ENCODE measurements around the gene KIRREL3.
"Not testable (repeated sequence)": the region's sequence is repeated elsewhere in the genome, so short reads cannot be mapped to it uniquely, and the experiment has no call there.

KIRREL3 gene

GRCh38 chr11:126404367-126404766 is 596.2 kb downstream of the KIRREL3 start:
- DNase-seq (ENCODE audit: low read depth in 2 of 2), result no peak

GRCh38 chr11:126403658-126404057 is 596.9 kb downstream of the KIRREL3 start:
- DNase-seq (ENCODE audit: low read depth in 2 of 2), result no peak

DNA sequence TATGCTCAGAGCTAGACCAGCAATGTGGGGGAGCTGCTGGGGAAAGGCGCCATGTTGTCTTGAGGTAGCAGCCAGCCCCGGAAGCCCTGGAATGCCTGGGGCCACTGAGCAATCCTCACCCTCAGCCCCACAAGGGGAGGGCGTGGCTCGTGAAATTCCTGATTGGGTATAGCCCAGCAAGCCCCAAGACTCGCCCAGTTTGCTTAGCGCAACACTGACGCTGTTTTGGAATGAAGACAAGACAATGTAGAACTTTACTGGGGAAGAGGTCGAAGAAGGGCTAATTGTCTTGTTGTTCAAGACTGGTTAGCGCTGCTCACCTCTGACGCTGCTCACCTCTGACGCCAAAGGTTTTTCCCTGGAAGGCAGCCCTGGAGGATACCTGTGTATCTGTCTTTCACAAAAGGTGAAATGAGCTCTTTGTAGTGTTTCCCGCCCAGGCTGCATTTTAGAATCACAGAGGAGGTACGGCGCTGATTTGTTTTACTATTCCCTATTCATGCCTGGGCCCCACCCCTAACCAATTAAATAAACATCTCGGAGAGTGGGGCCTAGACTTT is 597.5 kb downstream of the KIRREL3 start:
- no peak for DNase-seq (ENCODE audit: low read depth in 2 of 2)

DNA sequence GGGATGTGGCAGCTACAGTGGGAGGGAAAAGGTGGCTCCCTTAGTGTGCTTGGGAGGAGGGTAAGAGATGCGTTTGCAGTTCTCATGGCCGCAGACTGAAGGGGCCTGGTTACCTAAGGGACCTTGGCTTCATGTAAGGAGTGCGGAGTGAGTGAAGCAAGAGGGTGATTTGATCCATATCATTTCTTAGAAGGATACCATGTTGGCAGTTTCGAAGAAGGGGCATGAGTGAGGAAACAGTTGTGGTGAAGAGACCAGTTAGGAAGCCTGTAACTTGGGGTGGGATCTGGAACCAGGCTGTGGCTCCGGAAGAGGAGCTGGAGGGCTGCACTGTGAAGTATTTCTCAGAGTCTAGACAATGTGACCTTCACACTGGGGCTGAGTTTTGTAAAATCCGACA is 600.1 kb downstream of the KIRREL3 start:
- DNase-seq (ENCODE audit: low read depth in 2 of 2), result no peak

DNA sequence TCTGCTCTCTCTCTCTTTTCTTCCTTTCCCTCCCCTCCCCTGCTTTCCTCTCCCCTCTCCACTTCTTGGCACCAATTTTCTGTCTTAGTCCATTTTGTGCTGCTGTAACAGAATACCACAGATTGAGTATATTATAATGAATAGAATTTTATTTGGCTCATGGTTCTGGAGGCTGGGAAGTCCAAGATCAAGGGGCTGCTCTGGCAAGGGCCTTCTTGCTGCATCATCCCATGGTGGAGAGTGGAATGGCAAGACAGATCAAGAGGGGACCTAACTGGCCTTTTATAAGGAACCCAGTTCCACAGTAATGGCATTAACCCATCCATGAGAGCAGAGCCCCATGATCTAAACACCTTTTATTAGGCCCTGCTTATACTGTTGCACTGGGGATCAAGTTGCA is 600.6 kb downstream of the KIRREL3 start:
- no peak for DNase-seq (ENCODE audit: low read depth in 2 of 2)

GRCh38 chr11:126398721-126399120 is 601.8 kb downstream of the KIRREL3 start:
- DNase-seq (ENCODE audit: low read depth in 2 of 2), result no peak

DNA sequence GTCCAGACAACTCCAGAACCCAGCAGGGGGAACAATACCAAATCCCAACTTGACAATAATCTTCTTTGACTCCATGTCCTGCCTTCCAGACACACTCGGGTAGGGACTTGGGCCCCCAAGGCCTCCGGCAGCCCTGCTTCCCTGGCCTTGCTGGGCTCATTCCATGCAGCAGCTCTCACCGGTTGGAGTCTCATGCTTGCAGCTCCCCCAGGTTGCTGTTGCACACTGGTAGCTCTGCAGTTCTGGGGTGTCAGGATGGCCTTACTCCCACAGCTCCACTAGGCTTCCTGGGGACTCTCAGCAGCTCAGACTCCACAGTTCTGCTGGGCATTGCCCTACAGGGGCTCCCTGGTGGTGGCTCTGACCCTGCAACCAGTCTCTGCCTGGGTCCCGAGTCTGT is 602.3 kb downstream of the KIRREL3 start:
- no peak for DNase-seq (ENCODE audit: low read depth in 2 of 2)

GRCh38 chr11:126396965-126397364 is 603.6 kb downstream of the KIRREL3 start:
- DNase-seq (ENCODE audit: low read depth in 2 of 2), result no peak

DNA sequence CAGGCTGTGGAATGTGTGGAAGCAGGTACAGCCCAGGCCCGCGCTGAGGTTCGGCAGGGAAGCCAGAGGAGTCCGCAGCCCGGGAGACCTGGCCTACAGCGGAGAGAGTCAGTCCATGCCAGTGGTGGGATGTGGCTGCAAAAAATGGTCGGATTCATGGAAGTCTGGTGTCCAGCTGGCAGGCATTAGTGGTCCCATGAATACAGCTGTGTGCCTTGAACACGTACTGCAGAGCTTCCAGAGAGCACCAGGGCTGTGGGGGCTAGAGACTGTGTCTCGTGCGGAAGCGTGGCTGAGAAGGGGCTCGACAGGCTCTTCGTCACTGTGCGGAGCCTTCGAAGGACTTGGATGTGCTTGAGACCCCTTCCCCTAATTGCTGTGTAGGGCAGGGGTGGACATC is 604.3 kb downstream of the KIRREL3 start:
- not testable (repeated sequence) for DNase-seq (ENCODE audit: low read depth in 2 of 2)

- not testable (repeated sequence) for DNase-seq (ENCODE audit: low read depth in 2 of 2)
These were observed 604.8 kb downstream of the KIRREL3 start for GRCh38 chr11:126395784-126396183.

- DNase-seq (ENCODE audit: low read depth in 2 of 2), result not testable (repeated sequence)
These were observed 605.9 kb downstream of the KIRREL3 start for GRCh38 chr11:126394634-126395072.

- no peak for DNase-seq (ENCODE audit: low read depth in 2 of 2)
These were observed 606.5 kb downstream of the KIRREL3 start for GRCh38 chr11:126394036-126394435.

- DNase-seq (ENCODE audit: low read depth in 2 of 2), result no peak
These were observed 607.4 kb downstream of the KIRREL3 start for GRCh38 chr11:126393143-126393542.

GRCh38 chr11:126392633-126393013 is 607.9 kb downstream of the KIRREL3 start:
- DNase-seq (ENCODE audit: low read depth in 2 of 2), result no peak

DNA sequence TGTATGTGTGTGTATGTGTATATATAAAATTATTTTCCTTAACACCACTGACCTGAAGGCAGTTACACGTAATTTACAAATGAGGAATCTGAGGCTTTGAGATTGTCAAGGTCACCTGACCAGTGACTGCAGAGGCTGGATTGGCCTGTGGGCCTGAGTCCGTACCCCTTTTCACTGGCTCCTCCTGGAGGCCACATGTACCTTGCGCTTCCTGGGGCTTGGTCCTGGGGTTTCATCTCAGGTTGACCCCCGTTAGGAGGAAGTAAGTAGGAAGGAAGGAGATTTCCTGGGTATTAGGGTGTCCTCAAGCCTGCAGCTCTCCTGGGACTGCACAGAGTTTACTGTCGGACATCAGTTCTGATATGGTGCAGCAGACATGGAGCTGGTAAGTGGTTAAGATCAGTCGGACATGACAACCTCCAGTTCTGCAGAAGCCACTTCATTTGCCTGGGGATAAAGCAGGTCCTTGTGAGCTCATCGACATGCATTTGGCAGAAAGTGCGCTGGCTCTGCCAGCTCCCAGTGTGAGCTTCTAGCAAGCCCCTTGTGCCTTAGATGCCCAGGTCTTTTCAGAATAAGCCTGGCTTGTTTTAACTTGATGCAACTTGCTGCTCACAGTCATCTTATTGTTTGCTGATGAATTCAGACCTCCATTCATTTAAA is 608.5 kb downstream of the KIRREL3 start:
- DNase-seq (ENCODE audit: low read depth in 2 of 2), result no peak

DNA sequence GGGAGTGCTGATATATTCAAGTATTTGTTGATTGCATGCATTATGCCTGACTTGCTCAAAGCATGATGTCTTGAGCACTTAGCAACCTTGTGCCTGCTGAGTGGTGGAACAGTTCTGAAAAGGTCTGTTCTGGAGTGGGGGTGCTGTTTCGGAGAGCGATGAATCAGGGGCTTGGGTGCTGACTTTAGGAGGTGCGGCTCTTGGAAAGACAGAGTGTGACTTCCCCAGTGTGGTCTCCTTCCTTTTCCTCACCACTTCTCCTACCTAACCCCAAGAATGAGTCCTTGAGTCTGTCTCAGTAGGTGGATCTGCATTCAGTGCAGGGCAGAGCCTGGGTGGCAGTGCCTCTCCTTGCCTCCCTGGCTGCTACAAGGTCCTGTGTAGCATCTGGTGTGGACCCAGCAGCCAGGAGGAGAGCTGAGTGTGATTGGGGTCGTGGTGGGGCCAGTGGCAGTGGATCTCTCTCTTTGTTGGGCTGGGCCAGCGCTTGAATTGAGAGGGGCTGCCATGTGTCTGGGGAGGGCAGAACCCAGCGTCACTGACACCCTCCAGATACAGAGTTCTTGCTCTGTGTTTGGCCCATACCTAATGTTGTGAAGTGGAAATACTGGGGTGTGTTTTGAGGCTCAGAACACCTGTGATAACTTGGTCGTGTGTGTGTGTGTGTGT is 609.1 kb downstream of the KIRREL3 start:
- no peak for DNase-seq (ENCODE audit: low read depth in 2 of 2)

DNA sequence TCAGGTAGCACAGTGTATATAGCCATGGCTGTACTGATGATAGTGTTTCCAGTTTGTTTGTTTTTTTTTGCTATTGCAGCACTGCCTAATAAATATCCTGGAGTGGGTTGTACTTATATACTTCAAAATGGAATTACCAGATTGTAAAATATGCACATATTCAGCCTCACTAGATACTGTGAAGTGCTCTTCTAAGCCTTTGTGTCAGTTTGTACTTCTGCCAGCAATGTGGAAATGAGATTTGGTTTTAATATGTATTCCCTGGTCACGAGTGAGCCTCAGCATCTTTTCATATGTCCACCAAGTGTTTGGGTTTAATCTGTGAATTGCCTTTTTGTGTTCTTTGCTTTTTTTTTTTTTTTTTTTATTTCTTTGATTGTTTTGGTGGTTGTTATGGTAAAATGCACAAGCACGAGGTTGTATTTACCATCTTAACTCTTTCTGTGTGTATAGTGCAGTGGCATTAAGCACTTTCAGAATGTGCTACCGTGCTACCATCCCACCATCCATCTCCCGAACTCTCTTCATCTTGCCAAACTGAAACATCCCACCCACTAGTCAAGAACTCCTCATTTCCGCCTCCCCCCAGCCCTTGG is 610.2 kb downstream of the KIRREL3 start:
- no peak for DNase-seq (ENCODE audit: low read depth in 2 of 2)

DNA sequence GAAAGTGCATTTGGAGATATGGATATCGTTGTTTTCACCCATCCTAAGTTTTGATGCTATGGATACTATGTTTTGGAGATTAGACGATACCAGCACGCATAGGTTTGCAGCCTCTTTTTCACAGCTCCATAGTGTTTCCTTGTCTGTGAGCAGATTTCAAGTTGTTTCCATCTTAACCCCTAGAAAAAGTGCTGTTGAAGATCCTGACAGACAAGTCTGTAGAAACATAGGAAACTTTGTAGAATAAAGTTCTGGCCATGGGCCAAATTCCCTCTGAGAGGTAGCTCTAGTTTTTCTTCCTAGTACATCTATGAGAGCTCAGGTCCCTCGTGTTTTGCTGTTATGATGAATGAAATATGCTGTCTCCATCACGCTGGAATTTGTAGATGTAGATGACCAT is 612.7 kb downstream of the KIRREL3 start:
- no peak for DNase-seq (ENCODE audit: low read depth in 2 of 2)

DNA sequence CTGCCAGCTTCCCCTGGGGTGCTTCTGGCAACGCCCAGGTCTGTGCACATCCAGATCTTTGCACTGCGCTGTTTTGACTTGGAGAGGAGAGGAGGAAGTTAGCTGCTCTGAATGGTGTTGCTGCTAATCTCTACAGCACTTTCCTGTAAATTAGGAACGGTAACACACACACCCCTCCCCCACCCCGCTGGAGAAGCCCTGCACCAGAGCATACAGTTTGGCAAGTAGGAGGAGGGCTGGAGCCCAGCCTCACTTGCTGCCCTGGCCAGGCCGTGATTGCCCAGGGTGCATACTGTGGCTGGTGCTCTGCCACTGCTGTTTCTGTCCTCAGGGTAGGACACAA is 613.9 kb downstream of the KIRREL3 start:
- DNase-seq (ENCODE audit: low read depth in 2 of 2), result not testable (repeated sequence)

DNA sequence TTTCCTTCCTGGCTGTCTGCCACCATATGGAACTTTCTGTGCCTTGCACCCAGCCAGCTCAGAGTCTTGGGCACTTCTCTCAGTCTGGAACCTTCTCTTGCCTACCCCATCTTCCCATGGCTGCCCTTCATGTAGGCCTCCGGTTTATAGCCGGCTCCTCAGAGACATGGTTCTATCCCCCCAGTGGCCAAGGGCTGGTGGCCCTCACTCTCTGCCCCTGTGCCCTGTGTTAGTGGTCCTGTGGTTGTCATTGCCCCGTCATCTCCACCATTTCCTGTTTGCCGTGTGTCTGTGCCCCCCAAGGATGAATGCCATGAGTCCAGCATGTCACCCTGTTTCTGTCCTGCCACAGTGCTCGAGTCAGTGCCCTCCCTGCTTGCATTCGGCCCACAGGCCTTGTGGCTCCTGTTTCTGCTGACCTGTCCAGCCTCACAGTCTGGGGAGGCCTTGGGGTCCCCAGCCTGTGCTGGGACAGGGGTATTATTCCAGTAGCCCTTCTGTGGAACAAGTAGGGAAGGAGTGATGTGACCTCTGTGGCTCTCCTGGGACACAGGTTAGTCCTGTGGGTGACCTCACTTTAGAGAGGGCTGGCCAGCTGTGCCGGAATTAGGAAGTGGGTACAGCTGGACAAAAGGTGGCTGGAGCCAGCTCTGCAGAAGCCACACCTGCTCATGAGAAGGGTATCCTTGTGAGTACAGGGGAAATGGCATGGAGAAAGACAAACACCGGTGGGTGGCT is 614.4 kb downstream of the KIRREL3 start:
- no peak for DNase-seq (ENCODE audit: low read depth in 2 of 2)

DNA sequence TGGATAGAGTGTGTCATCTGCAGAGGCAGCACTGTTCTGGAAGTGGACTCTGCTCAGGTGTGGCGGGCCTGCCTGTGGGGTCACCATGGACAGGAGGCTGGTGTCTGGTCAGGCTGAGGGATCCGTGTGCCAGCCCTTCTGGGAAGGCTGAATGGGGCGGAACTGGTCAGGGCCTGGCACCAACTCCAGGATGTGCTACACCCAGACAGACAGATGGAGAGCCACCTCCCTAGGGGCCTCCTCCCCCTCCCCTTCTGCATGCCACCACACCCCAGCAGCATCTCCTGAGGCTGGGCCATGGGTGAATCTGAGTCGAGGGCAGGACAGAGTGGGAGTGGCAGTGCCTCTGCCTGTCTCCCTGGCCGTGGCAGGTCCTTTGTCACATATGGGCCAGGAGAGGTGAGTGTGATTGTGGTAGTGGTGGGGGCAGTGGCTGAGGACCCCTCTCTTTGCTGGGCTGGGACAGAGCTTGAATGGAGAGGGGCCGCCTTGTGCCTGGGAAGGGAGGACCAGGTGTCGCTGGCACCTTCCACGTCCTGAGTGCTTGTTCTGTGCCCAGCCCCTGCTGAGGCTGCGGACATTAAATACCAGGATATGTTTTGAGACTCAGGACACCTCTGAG is 616.0 kb downstream of the KIRREL3 start:
- no peak for DNase-seq (ENCODE audit: low read depth in 2 of 2)
